H1 (cell line): ENCODE measurements around the gene FARS2. TPM values are rescaled to one million over a fixed set of nuclear protein-coding genes. Genes with fewer than 3 reads are reported as not detected.

Source experiments
- CTCF ChIA-PET: fragments of 300-600 bp; sonication (Branson Sonifier 250); formaldehyde crosslinking; loops from one replicate; lab custom pipeline; 2021; ENCODE audit not compliant: partially characterized antibody; lab: Charles Lee
- POLR2A ChIA-PET: fragments of 300-600 bp; sonication (Branson Sonifier 250); formaldehyde crosslinking; loops from one replicate; lab custom pipeline; 2021; ENCODE audit warnings: inconsistent platforms; ENCODE audit not compliant: partially characterized antibody; lab: Charles Lee
- DNase-seq, 2 experiments: peaks; one replicate each; pipeline versions ENCODE4 v3.0.0 to v3.0.0-alpha.2; 2010 to 2022; ENCODE audit warnings: low spot score in 2 of 2, low read depth in 1 of 2, mixed read lengths in 1 of 2
- FAIRE-seq: peaks from 2 replicates; lab custom pipeline; 2011; peaks lifted over from hg19 to GRCh38; lab: Jason Lieb, UNC
- H2AFZ ChIP-seq: 2 replicates; pipeline ENCODE4 v1.8.1; 2012; ENCODE audit warnings: low read length, inconsistent platforms
- H2AK5ac ChIP-seq: 2 replicates; pipeline ENCODE4 v1.6.1; 2013; ENCODE audit warnings: low read depth, low read length
- H2BK120ac ChIP-seq: replicated peaks from 2 replicates; pipeline ENCODE3; 2013; ENCODE audit warnings: low read depth, low read length, inconsistent platforms
- H2BK12ac ChIP-seq: 2 replicates; pipeline ENCODE4 v1.6.1; 2013; ENCODE audit warnings: low read depth, low read length
- H2BK15ac ChIP-seq: 2 replicates; pipeline ENCODE4 v1.6.1; 2013; ENCODE audit warnings: low read length
- H2BK20ac ChIP-seq: 2 replicates; pipeline ENCODE4 v1.6.1; 2013; ENCODE audit warnings: low read length
- H2BK5ac ChIP-seq: 2 replicates; pipeline ENCODE4 v1.6.1; 2013; ENCODE audit warnings: low read depth, low read length
- H3K14ac ChIP-seq: 2 replicates; pipeline ENCODE4 v1.6.1; 2013; ENCODE audit warnings: inconsistent platforms; ENCODE audit not compliant: insufficient read length
- H3K18ac ChIP-seq: 2 replicates; pipeline ENCODE4 v1.6.1; 2013; ENCODE audit warnings: low read length; ENCODE audit errors: extremely low read depth
- H3K23ac ChIP-seq: 2 replicates; pipeline ENCODE4 v1.6.1; 2013; ENCODE audit warnings: inconsistent platforms; ENCODE audit not compliant: insufficient read length
- H3K23me2 ChIP-seq: 2 replicates; pipeline ENCODE4 v1.6.1; 2013; ENCODE audit warnings: low read depth, low read length
- H3K27ac ChIP-seq: 2 replicates; pipeline ENCODE4 v1.6.1; 2011; ENCODE audit warnings: low read depth, low read length, inconsistent platforms
- H3K27me3 ChIP-seq, 4 experiments: replicated peaks in 1 of 4; 1 replicate in 1 of 4; 2 replicates in 3 of 4; pipeline versions ENCODE4 v1.6.1 to v1.8.1; 2011 to 2013; ENCODE audit warnings: low read length in 3 of 4, mild to moderate bottlenecking in 3 of 4, inconsistent platforms in 2 of 4, mixed read lengths in 2 of 4, moderate library complexity in 1 of 4; ENCODE audit not compliant: control insufficient read depth in 3 of 4, insufficient read depth in 3 of 4; ENCODE audit errors: extremely low read depth in 1 of 4
- H3K36me3 ChIP-seq, 4 experiments: 2 replicates each; pipeline versions ENCODE4 v1.6.1 to v1.8.1; 2011 to 2013; ENCODE audit warnings: mild to moderate bottlenecking in 4 of 4, low read length in 3 of 4, moderate library complexity in 2 of 4, control low read depth in 1 of 4, inconsistent platforms in 1 of 4; ENCODE audit not compliant: insufficient read depth in 4 of 4, control insufficient read depth in 2 of 4
- H3K4ac ChIP-seq: replicated peaks from 2 replicates; pipeline ENCODE3; 2013; ENCODE audit warnings: low read length, low read depth, mixed read lengths, inconsistent platforms; ENCODE audit not compliant: insufficient read length
- H3K4me1 ChIP-seq, 4 experiments: replicated peaks in 1 of 4; 1 replicate in 1 of 4; 2 replicates in 3 of 4; pipeline versions ENCODE4 v1.6.1 to v1.8.1; 2011 to 2013; ENCODE audit warnings: low read length in 3 of 4, inconsistent platforms in 2 of 4, mixed read lengths in 1 of 4; ENCODE audit not compliant: insufficient read depth in 4 of 4, control insufficient read depth in 3 of 4
- H3K4me2 ChIP-seq, 2 experiments: 2 replicates each; pipeline versions ENCODE4 v1.6.1 to v1.8.1; 2011 to 2013; ENCODE audit warnings: low read depth in 2 of 2, low read length in 2 of 2, control low read depth in 1 of 2, inconsistent platforms in 1 of 2, mild to moderate bottlenecking in 1 of 2; ENCODE audit not compliant: insufficient read depth in 1 of 2
- H3K4me3 ChIP-seq, 4 experiments: fragments of 200-600, 300-600 bp in 1 of 4; sonication (generic), shearing (Covaris generic), sonication (Bioruptor Twin) in 1 of 4; 2 replicates each; pipeline versions ENCODE4 v1.5.1 to v1.8.1; 2011 to 2016; ENCODE audit warnings: low read length in 4 of 4, low read depth in 3 of 4, control low read depth in 2 of 4, inconsistent platforms in 2 of 4, mild to moderate bottlenecking in 2 of 4, mixed read lengths in 1 of 4, moderate library complexity in 1 of 4; ENCODE audit not compliant: insufficient read depth in 2 of 4; ENCODE audit errors: extremely low read depth in 1 of 4
- H3K56ac ChIP-seq: replicated peaks from 2 replicates; pipeline ENCODE3; 2013; ENCODE audit warnings: low read depth, mild to moderate bottlenecking, mixed read lengths, low read length, inconsistent platforms; ENCODE audit not compliant: insufficient read length
- H3K79me1 ChIP-seq: 2 replicates; pipeline ENCODE4 v1.6.1; 2013; ENCODE audit warnings: low read depth, low read length, control low read depth
- H3K79me2 ChIP-seq, 2 experiments: 2 replicates each; pipeline versions ENCODE4 v1.6.1 to v1.8.1; 2012 to 2013; ENCODE audit warnings: low read length in 2 of 2, mild to moderate bottlenecking in 2 of 2, inconsistent platforms in 1 of 2; ENCODE audit not compliant: insufficient read depth in 2 of 2, control insufficient read depth in 1 of 2
- H3K9ac ChIP-seq, 4 experiments: replicated peaks in 1 of 4; 1 replicate in 1 of 4; 2 replicates in 3 of 4; pipeline versions ENCODE4 v1.6.1 to v1.8.1; 2011 to 2013; ENCODE audit warnings: low read depth in 3 of 4, low read length in 3 of 4, control low read depth in 2 of 4, mild to moderate bottlenecking in 2 of 4, moderate library complexity in 2 of 4, inconsistent platforms in 1 of 4; ENCODE audit errors: extremely low read depth in 1 of 4
- H3K9me3 ChIP-seq, 2 experiments: 2 replicates each; pipeline versions ENCODE4 v1.6.1 to v1.8.1; 2012 to 2013; ENCODE audit warnings: mild to moderate bottlenecking in 2 of 2, moderate library complexity in 2 of 2, control low read depth in 1 of 2, inconsistent platforms in 1 of 2, low read depth in 1 of 2, low read length in 1 of 2, mixed read lengths in 1 of 2; ENCODE audit not compliant: insufficient read depth in 2 of 2
- H4K20me1 ChIP-seq, 2 experiments: replicated peaks in 1 of 2; 2 replicates each; pipeline versions ENCODE3 to v1.8.1; 2011 to 2013; ENCODE audit warnings: inconsistent platforms in 2 of 2, low read length in 2 of 2, mild to moderate bottlenecking in 1 of 2; ENCODE audit not compliant: insufficient read depth in 2 of 2, control insufficient read depth in 1 of 2
- H4K5ac ChIP-seq: 2 replicates; pipeline ENCODE4 v1.6.1; 2013; ENCODE audit warnings: low read length, low read depth, mixed read lengths, inconsistent platforms; ENCODE audit not compliant: insufficient read length
- H4K8ac ChIP-seq: 2 replicates; pipeline ENCODE4 v1.8.0; 2013; ENCODE audit warnings: mild to moderate bottlenecking, moderate library complexity, low read length, inconsistent platforms; ENCODE audit not compliant: insufficient read depth; ENCODE audit errors: extremely low read depth
- H4K91ac ChIP-seq: replicated peaks from 2 replicates; pipeline ENCODE3; 2013; ENCODE audit warnings: low read length, mixed read lengths, inconsistent platforms; ENCODE audit not compliant: insufficient read length
- BCL11A ChIP-seq, 2 experiments: IDR thresholded peaks; one replicate each; pipeline ENCODE4 v1.6.1; 2011; ENCODE audit warnings: low read depth in 2 of 2, low read length in 2 of 2, mild to moderate bottlenecking in 2 of 2
- BRCA1 ChIP-seq: IDR thresholded peaks from 2 replicates; pipeline ENCODE4 v1.6.1; 2012; ENCODE audit warnings: low read depth, low read length, improper control_type of control experiment
- MAFK ChIP-seq: IDR thresholded peaks from 2 replicates; pipeline ENCODE4 v1.6.1; 2012; ENCODE audit warnings: low read depth, mild to moderate bottlenecking, improper control_type of control experiment, low read length
- YY1 ChIP-seq: IDR thresholded peaks from 2 replicates; pipeline ENCODE4 v1.6.1; 2011; ENCODE audit warnings: low read depth, mild to moderate bottlenecking, low read length
- ZNF274 ChIP-seq: IDR thresholded peaks from 2 replicates; pipeline ENCODE4 v1.7.0; 2012; ENCODE audit warnings: low read length, borderline replicate concordance; ENCODE audit errors: extremely low read depth
- WGBS, 2 experiments: shearing (Covaris generic) in 1 of 2; methylation state at CpG; one replicate each; pipeline versions ENCODE4 v1.1.6 to v1.1.7; 2013 to 2015; ENCODE audit warnings: low lambda C conversion rate in 2 of 2, mixed read lengths in 2 of 2, inconsistent platforms in 1 of 2, low coverage in 1 of 2, missing lambda C conversion rate in 1 of 2; ENCODE audit not compliant: insufficient replicate concordance in 2 of 2, insufficient coverage in 1 of 2, insufficient read length in 1 of 2; ENCODE audit errors: extremely low coverage in 1 of 2, missing lambda C conversion rate in 1 of 2; 5-methylcytosine and 5-hydroxymethylcytosine counted together
- polyA plus RNA-seq, 7 experiments: library from polyadenylated mRNA; depleted of rRNA in 3 of 7; stranded (reverse) in 5 of 7; unstranded in 2 of 7; fragments of >200 nt in 5 of 7; fragments of 200-250 nt in 2 of 7; gene quantifications; 1 replicate in 5 of 7; 2 replicates in 1 of 7; 4 replicates in 1 of 7; pipeline versions ENCODE4 v1.2.1 to v1.2.3, GENCODE V29; 2011 to 2013; ENCODE audit warnings: missing spikeins in 2 of 7, mixed read lengths in 2 of 7
- total RNA-seq: library from RNA; stranded (reverse); fragmentation: NEBNext Ultra II Directional; extraction: Animal tissue kit (Norgen Biotek cat#: 25700); gene quantifications from 2 replicates; pipeline ENCODE4 v1.2.1, GENCODE V29; 2021

The FARS2 gene
- total and polyA plus RNA-seq, 2 of the 8 experiments (the other 6 are each of a cell fraction or from before 2014, with no cell fraction given) = 11.7 to 14.4 TPM

GRCh38 chr6:5552243-5552642, 290.9 kb downstream of the FARS2 start:
- Histone ChIP-seq H3K23me2 (no peaks in the 10 kb centered on the region), H2BK12ac (no peak overlapping the region), H3K9me3 (peaks cover 2 to 5% of the 10 kb centered on the region in 2 experiments; a peak in 2 of 4 replicates), H3K79me1 (no peaks in the 10 kb centered on the region), H3K4ac (no peak overlapping the region), H3K18ac (no peak overlapping the region), H4K5ac (no peak overlapping the region), H3K36me3 (peaks cover 0 to 4% (median 0%) of the 10 kb centered on the region in 4 experiments; a peak in 1 of 8 replicates), H3K4me3 (no peak overlapping the region), H3K4me2 (no peak overlapping the region), H2BK15ac (no peak overlapping the region), H3K27ac (no peak overlapping the region), H3K4me1 (peaks cover 0 to 4% (median 2%) of the 10 kb centered on the region in 4 experiments; a peak in 2 of 7 replicates), H4K8ac (no peak overlapping the region), H4K91ac (no peak overlapping the region), H3K79me2 (no peaks in the 10 kb centered on the region), H3K56ac (no peak overlapping the region), H2BK5ac (no peak overlapping the region), H3K23ac (no peak overlapping the region), H3K9ac (no peak overlapping the region), H2AK5ac (no peak overlapping the region), H3K14ac (no peak overlapping the region), H2BK20ac (no peak overlapping the region), H4K20me1 (no peaks in the 10 kb centered on the region), H3K27me3 (no peaks in the 10 kb centered on the region), H2AFZ (no peak overlapping the region), H2BK120ac (no peak overlapping the region)
- DNase-seq = no peak
- ChIA-PET POLR2A (no interaction called here), CTCF (no interaction called here)
- 91% methylated on average over 2 of the region's 2 CpGs; no CpG with 5 or more reads in 1 of the 2 experiments for WGBS, 2 experiments
- FAIRE-seq = no peak
- TF ChIP-seq BRCA1 = no peak
- TF ChIP-seq MAFK = no peak
- no peak for TF ChIP-seq BCL11A (IDR thresholded peaks at IDR 0.05; ENCODE audit: low read depth in 2 of 2, low read length in 2 of 2)
- no peak for TF ChIP-seq YY1
- no peak for TF ChIP-seq ZNF274
